Gastrocnemius medialis (tissue), 4 donors: Measurements from ENCODE around the gene ACOT12. TPM values are rescaled to one million over a fixed set of nuclear protein-coding genes. Genes with fewer than 3 reads are reported as not detected.

Experiments used
- ATAC-seq, 2 donors: fragments of 150-250 bp; one replicate each; pipeline ENCODE4 v1.9.1; 2016
- DNase-seq, 2 donors: peaks; one replicate each; pipeline ENCODE4 v3.0.0-alpha.2; 2019
- H3K27ac ChIP-seq, 4 donors: fragments of 200-600 bp; sonication (generic); 1 replicate in 1 of 4; 2 replicates in 3 of 4; pipeline ENCODE4 v1.5.1; 2016 to 2018; ENCODE audit warnings: mild to moderate bottlenecking in 2 of 4, moderate library complexity in 1 of 4
- H3K27me3 ChIP-seq, 3 donors: fragments of 200-600 bp; sonication (generic) in 2 of 3; 1 replicate in 1 of 3; 2 replicates in 2 of 3; pipeline versions ENCODE4 v1.5.1 to v1.6.0; 2016 to 2019; ENCODE audit warnings: mild to moderate bottlenecking in 1 of 3, moderate library complexity in 1 of 3
- H3K36me3 ChIP-seq, 2 donors: fragments of 200-600 bp; sonication (generic) in 1 of 2; one replicate each; pipeline ENCODE4 v1.5.1; 2017 to 2018
- H3K4me1 ChIP-seq, 2 donors: fragments of 200-600 bp; sonication (generic) in 1 of 2; one replicate each; pipeline ENCODE4 v1.5.1; 2016 to 2017; ENCODE audit warnings: mild to moderate bottlenecking in 2 of 2
- H3K4me3 ChIP-seq, 4 donors: fragments of 200-600 bp; sonication (generic) in 3 of 4; 1 replicate in 1 of 4; 2 replicates in 3 of 4; pipeline ENCODE4 v1.5.1; 2016 to 2019; ENCODE audit warnings: mild to moderate bottlenecking in 2 of 4
- H3K9me3 ChIP-seq, 3 donors: fragments of 200-600 bp; sonication (generic) in 2 of 3; 1 replicate in 1 of 3; 2 replicates in 2 of 3; pipeline ENCODE4 v1.5.1; 2016 to 2019
- CTCF ChIP-seq, 5 experiments: fragments of 450-650 bp in 3 of 5; fragments of 200-600 bp in 2 of 5; sonication (generic) in 2 of 5; IDR thresholded peaks in 4 of 5; conservative IDR thresholded peaks in 1 of 5; 1 replicate in 4 of 5; 2 replicates in 1 of 5; pipeline ENCODE4 v1.5.1; 2016 to 2019; ENCODE audit warnings: antibody characterized with exemption in 5 of 5, mild to moderate bottlenecking in 3 of 5, moderate library complexity in 3 of 5
- POLR2A ChIP-seq, 2 donors: fragments of 450-650 bp; IDR thresholded peaks; one replicate each; pipeline ENCODE4 v1.6.1; 2017; ENCODE audit warnings: antibody characterized with exemption in 2 of 2, mild to moderate bottlenecking in 2 of 2, moderate library complexity in 2 of 2
- in situ Hi-C, 4 donors: fragments of 200-750 bp; cut with MboI; loops; one replicate each; pipeline versions ENCODE4 v1.15.0 to v1.8.0; 2017; ENCODE audit warnings: low sequenced_read_pairs in 4 of 4
- intact Hi-C: fragments of 100-400 bp; cut with DNase I; formaldehyde crosslinking; loops from one replicate; pipeline ENCODE4 v1.15.1; 2023; ENCODE audit warnings: low total_unique reads
- total RNA-seq, 4 donors: library from RNA; depleted of rRNA; stranded (reverse); fragments of >200 nt; gene quantifications; one replicate each; pipeline versions ENCODE4 v1.1.0 to v1.2.3, GENCODE V29; 2016

The ACOT12 gene
- total RNA-seq, 4 donors from 2014 or later = 0.53 TPM; not detected in 3

- no peak for DNase-seq
- Histone ChIP-seq H3K27me3 (no peaks in the 10 kb centered on the region), H3K4me3 (no peak overlapping the region), H3K36me3 (peaks cover 0 to 3% of the 10 kb centered on the region in 2 donors), H3K27ac (no peak overlapping the region), H3K9me3 (peaks cover 0 to 11% (median 3%) of the 10 kb centered on the region in 3 donors), H3K4me1 (no peaks in the 10 kb centered on the region)
- ATAC-seq = no peak
- TF ChIP-seq CTCF (IDR thresholded peaks at IDR 0.05 in 4 of 5, conservative IDR thresholded peaks at IDR 0.05 in 1 of 5) (no peak), POLR2A (IDR thresholded peaks at IDR 0.05) (no peak)
- in situ Hi-C loops = no loop called here
- intact Hi-C loops = no loop called here
Observed at GRCh38 chr5:81292130-81292529, 101.8 kb downstream of the ACOT12 start.

- Histone ChIP-seq H3K36me3 (peaks cover 0 to 3% of the 10 kb centered on the region in 2 donors), H3K4me3 (no peak overlapping the region), H3K9me3 (peaks cover 0 to 11% (median 3%) of the 10 kb centered on the region in 3 donors), H3K27ac (no peak overlapping the region), H3K4me1 (no peaks in the 10 kb centered on the region), H3K27me3 (no peaks in the 10 kb centered on the region)
- ATAC-seq (no peak), DNase-seq (no peak)
- intact Hi-C loops (no loop called here), in situ Hi-C loops (no loop called here)
- no peak for TF ChIP-seq POLR2A (IDR thresholded peaks at IDR 0.05)
- no peak for TF ChIP-seq CTCF (IDR thresholded peaks at IDR 0.05 in 4 of 5, conservative IDR thresholded peaks at IDR 0.05 in 1 of 5)
Observed at GRCh38 chr5:81290146-81290545, 103.8 kb downstream of the ACOT12 start.

DNA sequence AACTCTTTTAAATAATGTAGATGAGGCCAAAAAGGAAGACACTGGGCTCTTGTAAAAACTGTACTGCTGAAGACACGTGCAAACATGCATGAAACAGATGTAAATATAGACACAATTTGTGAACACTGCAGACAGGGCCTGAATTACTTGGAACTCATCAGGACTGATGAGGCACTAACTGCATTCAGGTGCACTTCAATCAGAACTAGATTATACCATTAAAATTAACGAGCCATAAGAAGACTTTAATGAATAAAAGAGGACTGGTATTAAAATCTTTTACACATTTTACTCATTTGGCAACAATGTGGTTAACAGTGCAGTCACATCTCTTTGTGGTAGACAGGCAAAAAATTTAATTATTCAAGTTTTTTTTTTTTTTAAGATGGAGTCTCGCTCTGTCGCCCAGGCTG lies 105.9 kb downstream of the ACOT12 start:
- Histone ChIP-seq H3K9me3 (peaks cover 0 to 11% (median 3%) of the 10 kb centered on the region in 3 donors), H3K4me1 (no peaks in the 10 kb centered on the region), H3K36me3 (peaks cover 0 to 3% of the 10 kb centered on the region in 2 donors), H3K27me3 (no peaks in the 10 kb centered on the region), H3K4me3 (no peak overlapping the region), H3K27ac (no peak overlapping the region)
- DNase-seq (no peak), ATAC-seq (no peak)
- intact Hi-C loops (no loop called here), in situ Hi-C loops (no loop called here)
- no peak for TF ChIP-seq CTCF (IDR thresholded peaks at IDR 0.05 in 4 of 5, conservative IDR thresholded peaks at IDR 0.05 in 1 of 5)
- no peak for TF ChIP-seq POLR2A (IDR thresholded peaks at IDR 0.05)

- intact Hi-C loops (no loop called here), in situ Hi-C loops (no loop called here)
- H3K36me3 ChIP-seq = peaks cover 0 to 3% of the 10 kb centered on the region in 2 donors
- ATAC-seq (no peak), DNase-seq (no peak)
- no peaks in the 10 kb centered on the region for H3K4me1 ChIP-seq
- no peaks in the 10 kb centered on the region for H3K9me3 ChIP-seq
- H3K4me3 ChIP-seq = no peak overlapping the region
- H3K27me3 ChIP-seq = no peaks in the 10 kb centered on the region
- TF ChIP-seq CTCF (IDR thresholded peaks at IDR 0.05 in 4 of 5, conservative IDR thresholded peaks at IDR 0.05 in 1 of 5) (no peak), POLR2A (IDR thresholded peaks at IDR 0.05) (no peak)
- H3K27ac ChIP-seq = no peak overlapping the region
Observed at GRCh38 chr5:81286059-81286617, 107.8 kb downstream of the ACOT12 start.

DNA sequence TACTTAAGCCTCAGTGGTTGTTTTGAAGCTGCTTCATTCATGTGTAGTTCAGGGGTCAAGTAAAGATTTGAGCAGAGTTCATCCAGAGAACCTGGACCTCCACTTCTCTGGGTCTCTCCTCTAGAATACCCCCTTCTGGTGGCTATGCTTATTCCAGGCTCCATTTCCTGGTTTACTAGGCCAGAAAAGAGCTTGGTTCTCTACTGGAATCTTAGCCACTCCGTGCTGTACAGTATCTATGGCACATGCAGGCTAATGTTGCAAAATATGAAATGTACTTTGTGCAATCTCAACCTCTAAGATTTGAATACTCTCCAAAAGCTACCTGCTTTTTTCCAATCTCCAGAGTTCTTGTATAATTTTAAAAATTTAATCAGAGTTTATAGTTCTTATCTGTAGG lies 110.0 kb downstream of the ACOT12 start:
- DNase-seq = no peak
- TF ChIP-seq POLR2A (IDR thresholded peaks at IDR 0.05) (no peak), CTCF (IDR thresholded peaks at IDR 0.05 in 4 of 5, conservative IDR thresholded peaks at IDR 0.05 in 1 of 5) (no peak)
- Histone ChIP-seq H3K9me3 (no peaks in the 10 kb centered on the region), H3K27ac (no peak overlapping the region), H3K27me3 (no peaks in the 10 kb centered on the region), H3K36me3 (no peaks in the 10 kb centered on the region), H3K4me3 (no peak overlapping the region), H3K4me1 (no peaks in the 10 kb centered on the region)
- intact Hi-C loops = no loop called here
- in situ Hi-C loops = no loop called here
- no peak for ATAC-seq
